Daoy (cell line): ENCODE data around the gene NKD2. TPM values are rescaled to one million over a fixed set of nuclear protein-coding genes. Genes with fewer than 3 reads are reported as not detected.
"Not testable (repeated sequence)": the region's sequence is repeated elsewhere in the genome, so short reads cannot be mapped to it uniquely, and the experiment has no call there.

ENCODE experiments used
- DNase-seq: peaks from one replicate; pipeline ENCODE4 v3.0.0-alpha.2; 2015; ENCODE audit warnings: low read depth
- total RNA-seq: library from RNA; depleted of rRNA; stranded (reverse); fragments of >200 nt; shearing (Covaris generic); gene quantifications from 2 replicates; pipeline ENCODE4 v1.2.3, GENCODE V29; 2014; rRNA removed

The NKD2 gene, protein sequence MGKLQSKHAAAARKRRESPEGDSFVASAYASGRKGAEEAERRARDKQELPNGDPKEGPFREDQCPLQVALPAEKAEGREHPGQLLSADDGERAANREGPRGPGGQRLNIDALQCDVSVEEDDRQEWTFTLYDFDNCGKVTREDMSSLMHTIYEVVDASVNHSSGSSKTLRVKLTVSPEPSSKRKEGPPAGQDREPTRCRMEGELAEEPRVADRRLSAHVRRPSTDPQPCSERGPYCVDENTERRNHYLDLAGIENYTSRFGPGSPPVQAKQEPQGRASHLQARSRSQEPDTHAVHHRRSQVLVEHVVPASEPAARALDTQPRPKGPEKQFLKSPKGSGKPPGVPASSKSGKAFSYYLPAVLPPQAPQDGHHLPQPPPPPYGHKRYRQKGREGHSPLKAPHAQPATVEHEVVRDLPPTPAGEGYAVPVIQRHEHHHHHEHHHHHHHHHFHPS
- total RNA-seq = 0.45 and 1.3 TPM in 2 replicates

DNA sequence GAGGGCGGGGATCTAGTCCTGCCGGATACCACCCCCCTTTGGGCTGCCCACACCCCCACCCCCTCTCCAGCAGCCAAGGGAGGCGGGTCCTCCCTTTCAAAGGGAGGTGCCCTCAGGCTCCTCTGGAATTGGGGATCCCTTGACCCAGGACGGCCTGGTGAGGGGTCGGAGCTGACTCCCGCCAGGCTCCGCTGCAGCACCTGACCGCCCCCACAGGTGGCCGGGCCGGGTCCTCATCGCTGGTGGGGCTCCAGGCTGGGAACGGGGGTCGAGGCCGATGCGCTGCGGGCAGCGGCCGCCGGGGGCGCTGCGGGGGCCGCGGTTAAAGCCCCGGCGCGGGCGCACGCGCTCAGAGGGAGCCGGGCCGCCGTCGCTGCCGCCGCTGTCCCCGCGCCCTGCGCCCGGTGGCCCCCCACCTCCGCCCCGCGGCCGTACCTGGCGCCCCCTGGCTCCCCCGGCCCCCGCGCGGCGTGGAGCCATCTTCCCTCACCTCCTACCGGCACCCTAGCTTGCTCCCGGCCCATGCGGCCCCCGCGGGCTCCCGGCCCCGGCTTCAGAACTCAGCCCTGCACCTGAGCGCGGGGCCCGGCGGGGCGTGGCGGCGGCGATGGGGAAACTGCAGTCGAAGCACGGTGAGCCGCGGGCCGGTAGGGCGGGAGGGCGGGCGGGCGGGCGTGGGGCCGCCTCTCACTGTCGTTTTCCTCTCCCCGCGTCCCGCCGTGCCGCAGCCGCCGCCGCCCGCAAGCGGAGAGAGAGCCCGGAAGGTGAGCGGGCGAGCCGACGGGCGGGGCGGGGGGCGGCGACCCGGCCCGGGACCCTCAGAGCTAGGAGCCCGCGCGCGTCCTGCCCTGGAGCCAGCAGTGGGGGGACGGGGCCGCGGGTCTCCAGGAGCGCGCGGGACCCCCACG lies at the start of gene NKD2:
Gene NKD2, plus strand, starts transcription at position 352 of the 908 bp plus-strand sequence. Its CDS starts 256 bp downstream, at position 608.
- peak; percentile 49 for DNase-seq

DNA sequence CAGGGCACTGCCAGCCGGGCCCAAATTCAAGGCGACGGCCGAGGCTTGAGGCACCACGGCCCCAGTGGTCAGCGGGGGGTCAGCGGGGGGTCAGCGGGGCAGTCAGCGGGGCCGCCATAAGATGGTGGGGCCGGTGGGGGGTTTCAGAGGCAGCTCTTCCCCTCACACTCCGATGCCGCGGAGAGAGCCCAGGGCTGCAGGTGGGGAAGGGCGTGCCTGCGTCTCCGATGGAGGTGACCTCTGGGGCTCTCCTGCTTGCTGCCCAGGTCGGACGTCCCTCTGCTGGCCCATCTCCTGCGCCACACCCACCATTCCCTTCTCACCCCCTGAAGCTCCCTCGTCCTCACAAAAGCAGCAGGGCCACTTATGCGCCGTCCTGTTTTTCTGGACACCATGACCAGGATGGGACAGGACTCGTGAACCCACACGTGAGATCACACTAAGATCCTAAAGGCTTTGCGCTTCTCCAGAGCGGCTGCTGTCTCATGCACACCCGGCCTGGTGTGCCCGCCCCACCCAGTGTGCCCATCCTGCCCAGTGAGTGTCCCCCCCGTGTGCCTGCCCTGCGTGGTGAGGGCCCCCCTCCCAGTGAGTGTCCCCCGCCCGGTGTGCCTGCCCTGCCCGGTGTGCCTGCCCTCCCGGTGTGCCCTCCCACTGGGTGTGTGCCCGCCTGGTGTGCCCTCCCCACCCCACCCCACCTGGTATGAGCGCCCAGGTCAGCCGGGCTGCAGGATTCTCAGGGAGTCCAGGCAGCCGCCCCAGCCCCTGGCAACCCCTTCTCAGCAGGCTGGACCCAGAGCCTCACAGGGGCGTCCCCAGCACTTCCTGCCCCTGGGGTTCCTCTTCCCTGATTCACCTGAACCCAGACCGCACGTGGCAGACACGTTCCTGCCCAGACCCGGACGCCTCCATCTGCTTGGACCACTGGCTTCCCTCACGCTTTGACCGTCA lies 48.7 kb upstream of the NKD2 start:
- no peak for DNase-seq

DNA sequence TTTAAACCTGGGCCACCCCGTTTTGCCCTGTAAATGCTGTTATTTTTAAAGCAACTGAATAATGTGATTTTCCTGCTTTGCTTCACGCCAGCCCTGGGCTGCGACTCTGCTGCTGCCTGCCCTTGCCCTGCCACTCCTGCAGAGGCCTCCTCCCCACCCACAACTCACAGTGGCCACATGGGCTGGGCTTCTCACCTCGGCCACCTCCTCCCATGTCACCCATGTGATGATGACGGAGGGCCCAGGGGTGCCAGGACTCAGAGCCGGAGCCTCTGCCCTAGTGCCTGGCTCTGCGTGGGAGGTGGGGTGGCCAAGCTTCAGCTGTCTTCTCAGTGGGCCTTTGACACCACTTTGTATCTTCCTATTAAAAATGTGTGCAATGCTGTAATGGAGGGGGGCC lies 48.1 kb upstream of the NKD2 start:
- no peak for DNase-seq

DNA sequence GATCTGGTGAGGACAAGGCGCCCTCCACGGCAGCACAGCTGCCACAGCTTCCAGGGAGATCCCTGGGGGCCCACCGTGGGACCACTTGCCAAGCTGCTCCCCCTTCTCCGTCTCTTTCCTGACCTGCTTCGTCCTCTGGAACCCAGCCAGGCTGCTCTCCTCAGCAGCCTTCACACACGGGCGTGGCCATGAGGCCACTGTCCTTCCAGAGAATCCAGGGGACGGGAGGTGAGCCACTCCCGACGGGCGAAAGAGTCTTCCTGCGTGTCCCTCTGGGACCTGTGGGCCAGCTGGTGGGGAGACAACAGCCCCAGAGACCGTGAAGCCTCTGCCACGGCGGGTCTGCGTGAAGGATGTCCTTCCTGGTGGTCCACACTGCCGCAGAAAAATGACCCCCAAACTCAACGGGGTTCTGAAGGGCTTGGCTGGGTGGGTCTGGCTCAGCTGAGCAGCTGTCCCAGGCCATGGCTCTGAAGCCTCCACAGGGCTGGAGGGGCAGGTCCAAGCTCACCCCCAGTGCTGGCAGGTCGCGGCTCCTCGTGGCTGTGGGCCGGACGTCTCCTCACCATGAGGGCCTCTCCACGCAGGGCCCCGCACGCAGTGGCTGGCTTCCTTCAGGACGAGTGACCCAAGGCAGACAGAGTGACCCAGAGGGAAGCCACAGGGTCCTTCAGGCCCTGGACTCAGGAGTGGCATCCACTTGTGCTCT lies 47.4 kb upstream of the NKD2 start:
- DNase-seq = no peak

DNA sequence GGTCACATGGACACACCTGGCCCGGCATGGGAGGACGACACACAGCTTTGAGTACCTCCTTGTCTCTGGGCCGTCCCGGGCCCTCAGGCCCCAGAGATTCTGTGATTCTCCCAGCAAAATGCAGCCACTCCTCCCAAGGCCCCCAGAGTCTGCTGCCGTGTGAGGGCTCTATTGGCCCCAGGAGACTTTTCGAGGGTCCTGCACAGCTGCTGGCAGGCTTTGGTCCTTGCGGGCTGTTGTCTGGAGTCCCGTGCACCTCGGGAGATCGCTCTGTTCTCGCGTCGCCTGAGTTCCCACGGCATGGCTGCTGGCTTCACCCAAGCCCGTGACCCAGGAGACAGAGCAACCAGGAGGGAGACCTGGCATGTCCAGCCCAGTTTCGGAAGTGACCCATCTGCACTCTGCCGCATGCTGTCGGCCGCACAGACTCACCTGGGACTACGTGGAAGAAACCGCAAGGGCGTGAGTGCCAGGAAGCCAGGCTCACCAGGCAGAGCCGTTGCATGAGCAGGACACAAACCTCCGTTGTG lies 46.8 kb upstream of the NKD2 start:
- no peak for DNase-seq

DNA sequence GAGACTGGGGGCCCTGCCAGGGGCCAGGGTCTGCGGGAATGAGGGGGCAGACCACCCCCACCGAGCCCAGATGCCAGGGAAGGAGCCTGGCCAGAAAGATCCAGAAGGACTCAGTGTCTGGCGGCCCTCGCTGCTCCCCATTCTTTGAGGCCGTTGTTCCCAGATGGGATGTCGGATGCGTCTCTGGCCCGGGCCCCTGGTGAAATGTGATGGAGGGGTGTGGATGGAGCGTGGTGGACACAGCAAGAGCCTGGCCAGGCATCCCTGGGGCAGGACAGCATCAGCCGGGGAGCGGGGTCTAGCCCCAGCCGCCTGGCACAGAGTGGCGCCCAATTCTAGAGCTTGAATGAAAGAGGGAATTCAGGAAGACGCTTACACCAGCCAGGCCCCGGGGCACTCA lies 46.2 kb upstream of the NKD2 start:
- no peak for DNase-seq

DNA sequence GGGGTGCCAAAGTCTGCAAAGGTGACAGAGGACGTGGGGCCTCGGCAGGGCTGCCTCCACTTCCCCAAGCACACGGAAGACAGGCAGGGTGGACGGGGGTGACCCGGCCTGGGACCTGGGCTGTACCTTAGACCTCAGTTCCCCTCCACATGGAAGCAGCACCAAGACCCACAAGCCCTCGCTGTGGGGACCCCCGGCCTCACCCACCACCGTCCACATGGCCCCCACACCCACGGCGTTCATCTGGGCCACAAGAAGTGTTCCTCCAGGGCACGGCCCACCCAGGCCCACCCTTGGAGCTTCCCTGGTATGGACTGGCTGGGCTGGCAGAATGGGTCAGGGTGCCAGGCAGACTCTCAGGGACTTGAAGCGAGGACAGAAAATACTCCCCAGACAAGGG lies 45.8 kb upstream of the NKD2 start:
- no peak for DNase-seq

DNA sequence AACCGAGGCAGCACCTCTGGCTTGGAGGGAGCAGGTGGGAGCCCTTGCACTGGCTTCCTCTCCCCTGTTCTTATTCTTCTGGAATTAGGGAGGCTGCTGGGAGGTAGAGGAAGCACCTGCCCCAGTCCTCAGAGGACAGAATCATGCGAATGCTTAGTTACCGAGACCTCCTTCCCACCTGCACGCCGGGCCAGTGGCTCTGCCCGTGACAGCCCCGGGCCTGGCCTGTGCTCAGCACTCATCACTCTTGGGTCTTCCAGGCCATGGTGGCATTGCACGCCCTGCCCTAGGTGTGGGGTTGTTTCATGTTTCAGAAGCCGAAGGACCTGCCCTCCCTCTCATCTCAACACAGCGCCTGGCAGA lies 45.3 kb upstream of the NKD2 start:
- no peak for DNase-seq

DNA sequence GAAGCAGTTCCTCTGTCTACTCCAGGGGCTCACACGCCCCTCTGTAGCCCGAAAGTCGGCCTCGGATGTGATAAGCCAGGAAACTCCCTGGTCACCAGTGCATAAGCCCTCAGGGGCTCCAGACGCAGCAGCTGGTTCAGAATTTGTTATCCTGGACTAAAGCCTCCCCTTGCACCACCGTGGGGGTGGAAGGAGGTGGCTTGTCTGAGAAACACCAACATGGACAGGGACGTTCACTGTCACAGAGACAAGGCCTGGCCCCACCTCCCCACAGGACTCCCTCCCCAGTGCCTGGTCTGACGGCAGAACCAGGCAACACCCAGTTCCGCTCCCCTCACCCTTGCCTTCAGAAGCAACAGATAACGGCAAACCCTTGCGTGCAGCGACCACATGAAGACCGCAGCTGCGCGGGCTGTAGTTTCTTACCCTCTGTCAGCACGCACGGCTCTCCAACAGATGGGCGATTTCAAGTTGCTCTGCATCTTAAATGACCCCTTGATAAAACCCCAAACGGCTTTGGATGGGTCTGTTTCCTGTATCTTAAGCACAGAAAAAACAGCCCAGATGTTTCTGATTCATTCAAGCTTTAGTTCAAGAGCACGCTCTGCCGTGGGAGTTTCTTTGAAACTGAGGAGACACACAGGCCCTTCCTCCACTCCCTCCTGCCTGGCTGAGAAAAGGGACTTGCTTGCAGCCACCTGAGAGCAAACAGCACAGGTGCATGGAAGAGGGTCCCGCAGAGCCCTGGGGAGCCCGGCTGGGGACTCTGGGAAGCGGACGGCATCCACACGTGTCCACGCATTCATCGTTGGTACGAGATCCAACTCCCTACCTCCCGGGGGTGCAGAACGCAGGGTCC lies 44.7 kb upstream of the NKD2 start:
- DNase-seq = peak; percentile 35

DNA sequence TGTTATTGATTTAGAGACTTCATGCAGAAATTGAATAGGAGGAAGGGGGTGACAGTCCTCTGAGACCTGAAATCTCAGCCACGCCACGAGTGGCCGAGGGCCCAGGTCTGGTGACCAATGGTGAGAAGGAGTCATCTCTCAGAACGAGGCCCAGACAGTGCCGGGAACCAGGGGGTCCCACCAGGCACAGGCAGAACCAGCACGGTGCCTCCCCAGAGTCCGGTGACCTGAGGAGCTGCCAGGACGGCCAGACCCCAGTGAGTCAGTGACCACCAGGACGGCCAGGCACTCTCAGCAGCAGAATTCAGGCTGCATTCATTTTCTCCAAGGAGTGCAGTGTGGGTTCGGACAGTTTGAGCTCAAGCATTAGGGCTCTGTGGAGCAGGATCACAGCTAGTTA lies 43.8 kb upstream of the NKD2 start:
- no peak for DNase-seq

DNA sequence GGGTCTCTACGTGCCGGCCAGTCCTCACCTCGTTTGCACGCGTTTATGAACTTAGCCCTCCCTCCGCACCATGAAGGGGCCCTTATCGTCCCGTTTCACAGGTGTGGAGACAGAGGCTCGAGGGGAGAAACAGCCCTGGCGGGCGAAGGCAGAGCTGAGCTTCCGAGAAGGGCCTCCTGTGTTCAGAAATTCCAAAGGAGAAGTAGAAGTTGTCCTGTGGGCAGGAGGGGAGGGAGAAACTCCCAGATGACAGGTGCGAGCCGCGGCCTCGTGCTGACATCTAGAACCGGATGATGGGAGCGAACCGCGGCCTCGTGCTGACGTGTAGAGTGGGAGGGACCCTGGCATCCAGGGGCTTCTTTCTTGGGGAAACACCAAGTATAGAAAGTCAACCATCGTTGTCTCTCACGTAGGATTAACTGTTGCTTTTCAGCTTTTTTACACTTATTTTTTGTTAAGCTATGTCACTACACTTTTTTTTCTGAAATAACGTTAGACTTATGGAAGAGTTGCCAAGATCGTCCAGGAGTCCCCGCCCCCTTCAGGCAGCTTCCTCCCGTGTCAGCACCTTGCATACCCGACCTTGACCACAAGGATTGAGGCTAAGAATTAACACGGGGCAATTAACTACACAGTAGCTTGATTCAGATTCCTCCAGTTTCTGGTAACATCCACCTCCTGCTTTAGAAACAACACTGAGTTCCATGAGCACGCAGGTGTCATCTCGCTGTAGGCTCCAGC lies 42.8 kb upstream of the NKD2 start:
- DNase-seq = no peak

DNA sequence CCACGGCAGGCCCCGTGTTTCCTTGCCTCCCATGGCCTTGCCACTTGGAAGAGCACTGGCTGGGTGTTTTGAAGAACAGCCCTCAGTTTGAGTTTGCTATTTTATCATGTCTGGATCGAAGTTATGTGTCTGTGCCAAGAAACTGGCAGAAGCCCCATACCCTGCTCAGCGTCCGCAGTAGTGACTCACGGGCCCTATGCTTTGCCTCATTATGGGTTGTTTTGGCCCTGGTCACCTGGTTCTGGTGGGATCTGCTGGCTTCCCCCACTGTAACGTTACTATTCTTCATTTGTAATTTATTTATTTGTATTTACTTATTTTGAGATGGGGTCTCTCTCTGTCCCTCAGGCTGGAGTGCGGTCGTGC lies 42.3 kb upstream of the NKD2 start:
- DNase-seq = no peak

DNA sequence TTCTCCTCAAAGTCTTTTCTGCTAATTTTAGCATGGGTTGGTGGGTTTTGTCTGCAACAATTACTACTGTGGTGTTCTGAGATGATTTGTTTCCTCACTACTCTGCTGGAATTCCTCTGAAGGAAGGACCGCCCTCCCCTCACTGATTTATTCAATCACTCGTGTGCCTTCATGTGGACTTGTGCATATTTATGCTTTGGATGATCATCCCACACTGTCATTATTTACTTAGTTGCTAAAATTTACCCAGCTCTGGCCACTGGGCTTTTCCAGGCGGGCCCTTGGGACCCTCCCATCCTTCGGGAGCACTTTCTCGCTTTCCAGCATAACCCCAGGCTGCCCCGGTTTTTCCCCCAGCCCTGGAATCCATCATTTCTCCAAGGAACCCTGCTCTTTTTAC lies 41.7 kb upstream of the NKD2 start:
- no peak for DNase-seq

DNA sequence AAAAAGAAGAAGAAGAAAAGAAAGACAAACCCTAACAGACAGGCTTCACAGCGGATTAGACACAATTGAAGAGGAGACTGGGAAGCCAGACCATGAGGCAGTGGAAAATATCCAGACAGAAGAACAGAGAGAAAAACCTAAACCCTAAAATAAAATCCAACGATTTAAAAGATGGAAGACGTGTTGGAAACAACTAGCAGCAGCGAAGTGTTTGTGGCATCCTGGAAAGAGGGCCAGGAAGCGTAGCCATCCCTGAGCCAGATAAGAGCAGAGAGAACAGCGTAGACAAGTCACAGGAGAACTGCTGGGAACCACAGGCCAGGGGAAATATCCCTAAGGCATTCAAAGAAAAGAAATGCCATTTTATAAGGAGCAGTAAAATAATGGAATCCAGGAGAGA lies 39.7 kb upstream of the NKD2 start:
- no peak for DNase-seq

DNA sequence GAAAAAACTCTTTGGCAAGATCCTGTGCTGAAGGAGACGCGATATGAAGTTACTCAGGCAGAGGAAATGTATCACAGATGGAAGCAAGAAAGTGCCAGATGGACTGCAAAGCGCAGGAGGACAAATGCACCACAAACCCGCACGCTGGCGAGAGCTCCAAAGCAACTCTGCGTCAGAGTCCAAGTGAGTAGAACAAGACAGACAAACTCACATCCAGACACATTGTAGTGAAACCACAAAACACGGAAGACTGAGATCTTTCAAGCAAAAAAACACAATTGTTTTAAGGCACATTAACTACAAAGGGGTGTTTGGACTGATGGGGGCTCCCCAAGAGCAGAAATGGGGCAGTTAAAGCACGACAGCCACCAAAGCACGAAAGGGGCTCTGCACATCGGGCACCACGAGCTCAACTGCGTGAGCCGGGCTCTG lies 39.2 kb upstream of the NKD2 start:
- DNase-seq = peak; percentile 43

DNA sequence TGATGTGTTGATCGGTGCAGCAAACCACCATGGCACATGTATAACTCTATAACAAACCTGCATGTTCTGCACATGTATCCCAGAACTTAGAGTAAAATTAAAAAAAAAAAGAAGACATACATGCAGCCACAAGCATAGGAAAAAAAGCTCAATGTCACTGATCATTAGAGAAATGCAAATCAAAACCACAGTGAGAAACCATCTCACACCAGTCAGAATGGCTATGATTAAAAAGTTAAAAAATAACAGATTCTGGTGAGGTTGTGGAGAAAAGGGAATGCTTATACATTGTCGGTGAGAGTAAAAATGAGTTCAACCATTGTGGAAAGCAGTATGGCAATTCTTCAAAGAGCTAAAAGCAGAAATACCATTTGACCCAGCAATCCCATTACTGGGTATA lies 36.0 kb upstream of the NKD2 start:
- not testable (repeated sequence) for DNase-seq

DNA sequence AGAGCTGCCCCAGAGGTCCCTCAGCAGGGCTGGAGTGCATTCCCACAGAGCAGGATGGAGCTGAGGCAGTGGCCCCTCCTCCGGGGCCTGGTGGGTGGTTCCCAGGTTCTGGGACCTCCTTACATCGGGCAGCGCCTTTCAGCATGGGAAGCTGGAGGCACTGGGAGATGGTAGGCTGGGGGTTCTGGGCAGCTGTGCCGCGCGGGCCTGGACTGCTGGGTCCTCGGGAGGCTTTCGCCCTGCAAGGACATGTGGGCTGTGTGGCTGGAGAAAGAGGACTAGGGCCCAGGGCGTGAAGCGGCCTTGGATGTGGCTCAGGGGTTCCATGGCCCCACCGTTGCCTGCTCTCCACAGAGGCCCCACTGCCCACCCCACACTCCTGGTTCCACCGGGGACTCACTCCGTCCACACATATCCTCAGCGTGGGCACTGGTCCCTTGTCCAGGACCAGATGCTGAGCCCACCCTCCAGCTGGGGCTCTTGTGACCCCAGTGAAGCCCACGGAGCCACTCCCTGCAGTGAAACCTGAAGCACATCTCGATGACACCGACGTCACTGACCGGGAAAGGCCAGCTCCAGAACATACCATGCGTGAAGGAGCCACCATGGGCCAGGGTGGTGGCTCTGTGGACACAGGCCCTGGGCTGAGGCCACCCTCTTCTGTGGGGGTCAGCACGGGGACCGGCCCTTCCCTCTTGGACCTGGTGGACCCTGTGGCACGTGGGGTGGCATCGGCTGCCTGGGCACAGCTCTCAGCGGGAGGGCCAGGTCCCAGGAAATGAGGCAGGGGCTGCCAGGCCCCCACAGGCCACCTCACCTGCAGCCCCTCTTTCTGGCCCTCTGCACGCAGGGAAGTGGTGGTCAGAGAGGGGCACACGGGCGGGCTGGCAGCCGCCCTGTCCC lies 31.5 kb upstream of the NKD2 start:
- DNase-seq = no peak

DNA sequence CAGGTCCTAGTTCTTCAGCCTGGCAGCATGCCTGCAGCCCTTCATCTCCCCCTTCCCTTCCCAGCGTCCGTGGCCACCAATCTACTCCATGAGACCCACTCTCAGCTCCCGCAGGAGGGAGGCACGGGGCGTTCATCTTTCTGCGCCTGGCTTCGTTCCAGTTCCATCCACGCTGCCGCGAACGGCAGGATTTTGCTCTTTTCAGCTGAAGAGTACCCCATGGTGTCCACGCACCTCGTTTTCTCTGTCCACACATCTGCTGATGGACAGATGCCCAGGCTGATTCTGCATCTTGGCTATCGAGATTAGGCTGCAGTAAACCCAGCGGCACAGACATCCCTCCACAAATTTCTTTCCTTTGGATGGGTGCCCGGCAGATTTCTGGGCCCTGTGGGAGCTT lies 30.5 kb upstream of the NKD2 start:
- DNase-seq = no peak
